HG02938 (cell line): Measurements from ENCODE around the gene FALEC.

Source experiments
- ATAC-seq: cut with Tn5 transposase; IDR thresholded peaks from one replicate; pipeline ENCODE4 v1.9.1; 2021; ENCODE audit warnings: mild to moderate bottlenecking, moderate library complexity; ENCODE audit not compliant: unreplicated experiment

The FALEC gene

DNA sequence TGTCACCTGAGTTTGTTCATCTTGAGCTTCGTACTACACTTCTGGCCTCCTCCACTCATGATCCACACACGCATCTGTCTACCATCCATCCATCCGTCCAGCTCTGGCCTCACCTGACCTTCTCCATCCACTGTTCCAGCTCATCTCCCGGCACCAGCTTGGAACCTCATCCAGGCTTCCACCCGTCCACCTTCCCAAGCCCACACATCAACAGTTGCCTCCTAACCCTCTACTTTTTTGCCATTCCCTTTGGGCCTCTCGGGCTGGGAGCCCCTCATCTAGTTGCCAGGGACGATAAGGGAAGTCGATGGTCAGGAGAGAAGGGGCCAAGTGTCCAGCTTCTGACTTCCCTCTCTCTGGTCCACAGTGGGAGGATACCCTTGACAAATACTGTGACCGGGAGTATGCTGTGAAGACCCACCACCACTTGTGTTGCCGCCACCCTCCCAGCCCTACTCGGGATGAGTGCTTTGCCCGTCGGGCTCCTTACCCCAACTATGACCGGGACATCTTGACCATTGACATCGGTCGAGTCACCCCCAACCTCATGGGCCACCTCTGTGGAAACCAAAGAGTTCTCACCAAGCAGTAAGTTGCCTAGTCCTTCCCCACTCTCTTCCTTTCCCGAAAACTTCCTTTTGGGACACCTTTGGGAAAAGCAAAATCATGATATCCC is 3.4 kb upstream of the FALEC start:
- no peak for ATAC-seq

DNA sequence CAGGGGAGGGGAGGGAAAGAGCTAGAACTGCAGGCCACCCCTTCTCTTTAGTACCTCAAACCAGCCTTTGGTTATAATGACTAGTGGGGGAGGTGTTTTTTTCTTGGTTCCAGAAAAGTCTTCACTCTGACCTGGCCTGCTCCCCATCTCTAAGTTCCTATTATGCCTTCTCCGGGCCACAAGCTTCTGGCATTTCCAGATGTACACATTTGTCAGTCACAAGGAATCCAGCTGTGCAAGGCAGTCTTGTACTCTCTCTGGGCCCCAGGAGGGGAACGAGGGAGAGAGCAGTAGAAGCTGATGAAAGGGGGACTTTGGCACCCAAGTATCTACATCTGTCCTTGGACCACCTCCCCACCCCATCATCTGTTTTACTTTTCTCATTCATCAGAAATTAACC is 2.7 kb upstream of the FALEC start:
- ATAC-seq, result no peak

DNA sequence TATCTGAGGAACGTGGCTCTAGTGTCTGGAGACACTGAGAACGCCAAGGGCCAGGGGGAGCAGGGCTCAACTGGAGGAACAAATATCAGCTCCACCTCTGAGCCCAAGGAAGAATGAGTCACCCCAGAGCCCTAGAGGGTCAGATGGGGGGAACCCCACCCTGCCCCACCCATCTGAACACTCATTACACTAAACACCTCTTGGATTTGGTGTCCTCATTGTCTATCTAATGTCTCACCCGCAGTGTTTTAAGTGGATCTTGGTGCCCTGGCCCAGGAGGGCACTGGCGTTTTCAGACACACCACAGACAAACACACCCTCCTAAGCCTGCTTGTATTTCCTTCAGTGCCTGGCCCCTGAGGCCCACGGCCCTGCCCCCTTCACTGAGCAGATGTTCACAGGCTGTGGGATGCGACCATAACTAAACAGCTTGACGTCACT is 2.2 kb upstream of the FALEC start:
- no peak for ATAC-seq

DNA sequence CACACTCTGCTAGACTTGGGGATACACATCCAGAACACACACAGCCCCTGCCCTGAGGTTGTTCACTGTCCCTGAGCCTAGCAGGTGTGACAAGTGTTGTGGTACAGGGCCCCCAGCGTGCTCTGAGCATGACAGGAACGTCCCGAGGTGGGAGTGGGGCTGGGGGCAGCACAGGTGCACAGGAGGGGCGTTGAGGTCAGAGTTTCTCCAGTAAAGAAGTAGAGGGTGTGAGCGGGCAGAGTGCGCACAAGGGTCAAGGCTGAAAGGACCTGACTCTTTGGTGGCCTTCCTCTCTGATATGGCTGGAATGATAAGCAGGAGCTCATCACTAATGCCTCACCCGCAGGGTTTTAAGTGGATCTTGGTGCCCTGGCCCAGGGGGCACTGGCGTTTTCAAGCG is 1.3 kb upstream of the FALEC start:
- no peak for ATAC-seq

DNA sequence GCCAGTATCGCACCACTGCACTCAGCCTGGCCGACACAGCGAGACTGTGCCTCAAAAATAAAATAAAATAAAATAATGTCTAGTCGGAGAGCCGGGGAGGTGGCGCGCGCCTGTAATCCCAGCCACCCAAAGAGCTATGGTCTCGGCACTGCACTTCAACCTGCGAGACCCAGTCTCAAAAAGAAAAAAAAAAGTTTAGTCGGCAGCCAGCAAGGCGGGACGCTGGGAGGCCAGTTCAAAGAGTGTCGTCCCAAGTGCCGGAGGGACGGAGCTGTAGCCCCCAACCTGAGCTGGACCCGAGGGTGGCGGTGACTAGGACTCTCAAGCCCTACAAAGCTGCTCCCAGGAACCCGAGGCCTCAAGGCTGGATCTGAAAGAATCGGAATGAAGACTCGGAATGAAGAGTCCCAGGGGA is 632 bp upstream of the FALEC start:
- ATAC-seq, result no peak

DNA sequence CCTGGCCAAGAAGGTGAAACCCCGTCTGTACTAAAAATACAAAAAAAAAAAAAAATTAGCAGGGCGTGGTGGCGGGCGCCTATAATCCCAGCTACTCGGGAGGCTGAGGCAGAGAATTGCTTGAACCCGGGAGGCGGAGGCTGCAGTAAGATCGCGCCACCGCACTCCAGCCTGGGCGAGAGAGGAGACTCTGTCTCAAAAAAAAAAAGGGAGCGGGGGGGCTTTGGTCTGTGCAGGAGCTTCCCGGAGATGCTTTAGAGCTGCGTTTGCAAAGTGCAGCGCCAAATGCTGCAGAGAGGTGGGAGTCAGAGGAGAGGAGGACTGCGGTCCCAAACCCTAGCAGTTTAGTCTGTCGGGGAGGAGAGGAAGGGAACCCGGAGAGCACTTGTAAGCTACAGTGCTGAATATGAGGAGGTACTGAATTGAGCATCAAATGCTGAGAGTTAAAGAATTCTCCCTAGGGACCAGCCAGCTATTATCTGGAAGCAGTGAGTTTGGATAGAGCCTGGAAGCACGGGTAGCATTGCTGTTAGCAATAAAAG is 569 bp downstream of the FALEC start:
- ATAC-seq, result peak; percentile 12

DNA sequence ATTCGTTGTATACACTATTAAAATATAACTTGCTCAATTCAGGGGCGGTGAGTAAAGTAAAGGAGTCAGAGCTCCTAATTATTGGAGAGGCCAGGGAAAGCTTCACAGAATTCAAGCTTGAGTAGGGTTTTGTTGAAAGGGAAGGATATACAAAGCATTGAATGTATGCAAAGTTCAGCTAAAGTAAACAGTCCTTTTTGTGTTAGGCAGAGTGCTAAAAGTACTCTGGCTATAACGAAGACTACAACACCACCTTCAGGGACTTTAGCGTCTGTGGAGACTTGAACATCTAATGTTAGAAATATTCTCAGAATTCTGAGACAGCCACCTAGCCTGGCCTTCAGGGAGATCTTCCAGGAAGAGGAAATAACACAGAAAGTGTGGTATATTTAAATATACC is 1.1 kb downstream of the FALEC start:
- no peak for ATAC-seq

DNA sequence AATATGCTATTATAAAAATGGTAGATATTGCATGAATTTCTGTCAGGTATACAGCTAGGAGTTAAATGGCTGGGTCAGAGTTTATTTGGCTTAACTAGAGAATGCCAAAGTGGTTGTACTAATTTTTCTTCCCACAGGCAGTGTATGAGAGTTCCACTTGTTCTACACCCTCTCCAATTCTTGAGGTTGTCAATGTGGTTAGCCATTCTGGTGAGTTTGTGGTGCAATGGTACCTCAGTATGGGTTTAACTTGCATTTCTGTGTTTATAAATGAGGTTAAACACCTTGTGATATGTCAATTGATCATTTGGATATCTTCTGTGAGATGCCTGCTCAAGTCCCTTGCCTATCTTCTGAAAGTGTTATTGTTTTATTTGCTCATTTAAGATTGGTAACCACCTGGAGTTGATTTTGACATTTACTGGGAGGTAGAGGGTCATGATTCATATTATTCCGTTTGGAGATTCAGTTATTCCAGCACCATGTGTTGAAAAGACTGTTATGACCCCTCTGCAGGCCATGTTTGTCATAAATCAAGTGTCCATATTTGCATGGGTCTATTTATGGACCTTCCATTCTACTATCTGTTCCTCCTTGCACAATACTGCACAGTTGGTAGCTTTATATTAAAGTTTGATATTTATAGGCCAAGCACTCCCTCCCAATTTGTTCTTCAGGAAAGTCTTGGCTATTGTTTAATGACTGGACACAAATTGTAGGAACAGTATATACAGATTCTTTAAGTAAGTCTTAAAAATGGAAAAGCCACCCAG is 5.8 kb downstream of the FALEC start:
- no peak for ATAC-seq

DNA sequence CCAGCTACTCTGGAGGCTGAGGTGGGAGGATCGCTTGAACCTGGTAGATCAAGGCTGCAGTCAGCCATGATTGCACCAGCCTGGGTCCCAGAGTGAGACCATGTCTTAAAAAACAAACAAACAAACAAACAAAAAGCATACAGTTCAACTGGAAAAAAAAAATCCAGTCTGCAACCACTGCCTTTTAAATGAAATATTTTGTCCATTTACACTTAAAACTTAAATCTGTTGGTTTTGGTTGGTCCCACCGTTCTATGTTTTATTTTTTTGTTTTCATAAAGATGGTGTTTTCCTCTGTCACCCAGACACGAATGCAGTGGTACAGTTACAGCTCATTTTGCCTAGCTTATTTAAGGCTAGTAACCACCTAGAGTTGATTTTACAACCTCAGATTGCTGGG is 9.8 kb downstream of the FALEC start:
- no peak for ATAC-seq

DNA sequence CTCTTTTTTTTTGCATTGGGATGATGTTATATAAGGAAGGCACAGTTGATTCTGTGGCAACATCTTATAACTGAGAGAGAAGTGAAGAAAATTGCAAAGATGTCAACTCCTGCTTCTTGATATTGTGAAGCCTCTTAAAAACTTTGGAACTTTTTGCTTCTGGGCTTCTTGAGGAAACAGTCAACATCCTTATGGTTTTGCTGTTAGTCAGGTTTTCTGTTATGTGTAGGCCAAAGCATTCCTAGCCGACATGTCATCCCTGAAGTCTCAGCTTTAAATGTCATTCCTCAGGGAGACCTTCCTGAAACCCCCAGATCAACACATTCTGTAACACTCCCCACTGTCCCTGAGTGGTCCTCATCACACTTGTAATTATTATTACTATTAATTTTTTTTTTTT is 12.6 kb downstream of the FALEC start:
- no peak for ATAC-seq

DNA sequence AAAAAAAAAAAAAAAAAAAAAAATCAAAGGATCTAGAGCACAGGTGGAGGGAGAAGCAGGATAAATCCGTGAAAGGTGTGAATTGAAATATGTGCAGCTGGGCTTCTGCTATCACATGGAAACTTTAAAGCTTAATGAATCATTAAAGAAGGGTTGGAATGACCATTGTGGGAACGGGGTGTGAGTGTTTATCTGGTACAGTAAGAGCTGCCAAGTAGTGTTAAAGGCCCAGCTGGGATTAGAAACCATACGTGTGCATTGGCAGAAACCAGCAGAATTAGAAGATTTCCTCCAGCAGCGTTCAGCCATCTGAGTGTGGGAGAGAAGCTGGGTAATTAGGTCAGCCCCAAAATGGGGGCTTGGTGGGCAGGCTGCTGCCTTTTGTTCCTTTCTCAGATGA is 13.5 kb downstream of the FALEC start:
- ATAC-seq, result no peak

DNA sequence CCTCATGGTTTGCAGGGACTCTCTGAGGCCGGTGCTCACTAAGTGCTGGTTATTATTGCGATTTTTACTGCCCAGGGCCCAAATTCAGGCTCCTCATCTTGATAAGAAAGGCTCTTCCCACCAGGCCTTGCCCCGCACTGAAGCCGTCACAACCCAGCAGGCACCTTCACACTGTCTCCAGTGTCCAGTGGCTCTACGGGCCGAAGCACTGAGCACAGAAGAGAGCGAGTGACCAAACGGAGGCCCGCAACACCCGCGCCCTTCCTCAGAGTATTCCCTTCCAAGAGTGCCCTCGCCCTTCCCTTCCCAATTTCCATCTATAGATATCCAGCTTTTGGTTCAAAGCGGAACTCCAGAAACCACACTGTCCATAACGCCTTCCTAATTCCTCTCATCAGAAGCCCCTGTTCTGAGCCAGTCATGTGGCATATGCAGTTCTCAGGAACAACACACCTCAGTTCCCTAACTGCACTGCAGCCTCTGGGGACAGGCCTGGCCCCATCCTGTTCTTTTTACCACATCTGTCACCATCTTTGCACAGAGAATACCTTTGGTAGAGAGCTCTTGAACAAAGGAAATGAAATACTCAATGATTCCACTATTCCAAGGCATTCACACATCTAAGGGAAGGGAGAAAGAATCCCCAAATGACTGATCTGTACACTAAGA is 15.1 kb downstream of the FALEC start:
- ATAC-seq, result no peak

DNA sequence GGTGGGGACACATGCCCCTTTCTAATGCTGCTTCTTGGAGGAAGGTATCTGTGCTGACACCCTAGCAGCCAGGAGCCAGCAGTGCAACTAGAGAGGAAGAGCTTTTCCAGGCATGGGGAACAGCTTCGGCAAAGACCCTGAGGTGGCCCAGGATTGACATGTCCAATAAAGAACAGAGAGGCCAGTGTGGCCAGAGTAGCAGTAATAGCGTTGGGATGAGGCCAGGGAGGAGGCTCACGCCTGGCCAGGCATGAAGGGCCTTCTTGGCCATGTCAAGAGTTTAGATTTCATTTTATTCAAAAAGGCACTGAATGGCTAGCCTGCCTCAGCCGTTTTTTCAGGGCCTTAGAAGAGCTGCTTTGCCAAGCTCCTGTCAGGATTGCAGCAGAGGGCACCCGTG is 17.3 kb downstream of the FALEC start:
- ATAC-seq, result no peak

DNA sequence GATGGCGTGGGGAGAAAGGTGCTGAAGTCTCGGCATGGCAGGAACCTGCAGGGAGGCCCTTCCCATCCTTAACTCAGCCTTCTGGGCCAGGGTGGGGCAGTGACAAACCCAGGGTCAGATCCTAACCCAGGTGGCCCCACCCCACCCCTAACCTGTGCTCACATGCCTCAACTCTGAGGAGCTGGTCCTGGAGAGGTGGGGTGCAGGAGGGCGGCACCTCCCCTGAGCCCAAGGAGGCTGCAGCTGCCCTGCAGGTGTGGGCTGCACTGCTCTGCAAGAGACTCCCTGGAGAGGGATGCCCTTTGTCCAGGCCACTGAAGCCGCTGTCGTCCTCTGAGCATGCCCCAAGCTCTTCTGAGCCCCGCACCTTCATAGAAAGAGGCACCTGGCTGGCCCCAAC is 18.4 kb downstream of the FALEC start:
- no peak for ATAC-seq

DNA sequence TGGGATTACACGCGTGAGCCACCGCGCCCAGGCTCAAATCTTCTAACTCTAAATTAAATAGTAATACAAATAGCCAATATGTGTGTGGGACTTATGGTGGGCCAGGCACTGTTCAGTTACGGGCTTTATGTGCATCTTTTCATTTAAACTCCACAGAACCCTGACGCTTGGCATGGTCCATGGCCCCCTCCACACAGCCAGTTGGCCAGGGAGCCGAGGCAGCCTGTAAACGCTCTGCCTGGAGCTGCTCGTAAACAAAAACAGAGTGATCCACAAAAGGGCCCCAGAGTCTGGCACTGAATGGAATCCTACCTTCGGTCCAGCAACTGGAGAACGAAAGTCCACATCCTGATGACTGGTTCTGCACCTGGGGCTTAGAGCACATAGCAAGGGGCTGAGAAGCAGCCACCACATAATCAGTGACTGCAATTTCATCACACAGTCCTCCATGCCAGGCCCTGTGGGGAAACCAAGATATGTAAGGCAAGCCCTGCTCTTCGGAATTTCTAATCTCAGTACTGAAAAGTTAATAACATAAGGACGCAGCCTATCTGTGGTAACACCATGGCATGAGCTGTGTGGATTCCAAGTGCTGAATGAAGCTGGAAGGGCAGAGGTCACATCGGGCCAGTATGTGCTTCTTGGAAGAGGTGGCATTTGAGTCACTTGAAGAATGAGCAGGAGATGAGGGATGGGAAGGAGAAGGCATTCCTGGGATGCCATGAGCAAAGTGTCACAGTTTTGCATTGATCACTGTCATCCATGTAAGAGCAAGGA is 20.1 kb downstream of the FALEC start:
- ATAC-seq, result no peak

DNA sequence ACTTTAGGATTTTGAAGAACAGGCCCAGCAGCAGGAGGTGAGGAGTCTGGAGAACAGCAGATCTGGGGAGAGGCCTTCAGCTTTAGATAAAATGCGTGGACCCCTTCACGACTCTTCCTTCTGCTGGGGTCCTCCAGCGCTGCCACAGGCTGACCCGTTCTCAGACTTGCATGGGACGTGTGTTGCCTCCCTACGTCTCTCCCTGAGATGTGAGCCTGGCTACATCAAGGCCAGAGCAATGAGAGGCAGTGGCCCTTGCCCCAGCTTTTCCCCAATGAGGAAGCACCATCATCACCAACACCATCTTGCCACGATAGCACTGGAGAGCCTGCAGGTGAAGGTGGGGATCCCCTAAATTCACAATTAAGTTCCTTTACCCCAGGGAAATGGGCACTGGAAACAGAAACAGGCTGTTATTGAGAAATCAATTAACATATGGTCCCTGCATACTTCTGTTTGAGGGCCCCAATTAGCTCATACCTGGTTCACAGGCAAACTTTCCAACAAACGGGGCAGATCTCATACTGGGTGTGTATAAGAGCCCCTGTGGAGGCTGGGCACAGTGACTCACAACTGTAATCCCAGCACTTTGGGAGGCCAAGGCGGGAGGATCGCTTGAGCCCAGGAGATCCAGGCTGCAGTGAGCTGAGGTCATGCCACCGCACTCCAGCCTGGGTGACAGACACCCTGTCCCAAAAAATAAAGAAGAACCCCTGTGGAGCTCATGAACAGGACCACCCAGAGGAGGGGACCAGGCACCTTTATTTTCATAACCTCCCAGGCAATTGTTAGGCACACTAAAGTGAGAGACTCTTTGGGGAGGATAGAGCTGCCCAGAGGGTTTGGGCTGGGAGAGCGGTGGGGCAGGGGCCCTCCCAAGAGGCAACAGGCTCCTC is 21.5 kb downstream of the FALEC start:
- ATAC-seq, result no peak

DNA sequence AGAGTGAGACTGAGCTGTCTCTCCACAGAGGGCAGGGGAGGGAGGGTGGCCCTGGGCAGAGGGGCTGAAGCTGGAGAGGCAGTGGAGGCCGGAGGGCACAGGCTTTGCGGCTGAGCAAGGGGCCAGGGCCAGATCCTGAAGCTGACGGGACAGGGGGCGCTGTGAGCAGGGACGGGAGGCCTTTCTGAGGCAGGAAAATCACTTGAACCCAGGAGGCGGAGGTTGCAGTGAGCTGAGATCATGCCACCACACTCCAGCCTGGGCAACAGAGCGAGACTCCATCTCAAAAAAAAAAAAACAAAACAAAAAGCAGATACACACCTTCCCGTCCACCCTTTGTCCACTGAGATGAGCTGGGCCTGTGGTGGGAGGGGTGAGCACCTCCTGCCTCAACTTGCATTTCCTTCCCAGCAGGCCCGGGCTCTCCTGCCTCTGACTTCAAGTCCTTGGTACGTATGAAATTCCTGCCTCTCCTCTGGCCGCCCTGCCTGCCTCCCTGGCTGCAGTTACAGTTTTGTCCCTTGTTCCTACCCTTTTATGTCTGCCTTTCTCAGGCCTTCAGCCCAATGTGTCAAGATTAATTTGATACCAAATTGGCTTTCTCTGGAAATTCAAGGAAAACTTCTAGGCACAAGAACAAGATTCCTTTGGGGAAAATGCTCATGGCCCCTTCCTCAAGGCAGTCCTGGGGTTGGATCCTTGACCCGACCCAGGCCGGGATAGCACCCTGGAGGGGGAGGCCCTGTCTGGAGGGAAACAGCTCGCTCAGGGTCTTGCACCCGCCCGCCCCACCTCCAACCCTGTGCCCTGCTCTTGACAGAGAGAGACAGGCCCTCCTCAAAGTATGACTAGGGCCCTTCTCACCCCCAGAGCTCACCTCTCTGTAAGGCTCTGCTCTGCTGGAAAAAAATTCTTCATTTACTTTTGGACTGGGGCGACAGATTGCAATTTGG is 22.5 kb downstream of the FALEC start:
- no peak for ATAC-seq

DNA sequence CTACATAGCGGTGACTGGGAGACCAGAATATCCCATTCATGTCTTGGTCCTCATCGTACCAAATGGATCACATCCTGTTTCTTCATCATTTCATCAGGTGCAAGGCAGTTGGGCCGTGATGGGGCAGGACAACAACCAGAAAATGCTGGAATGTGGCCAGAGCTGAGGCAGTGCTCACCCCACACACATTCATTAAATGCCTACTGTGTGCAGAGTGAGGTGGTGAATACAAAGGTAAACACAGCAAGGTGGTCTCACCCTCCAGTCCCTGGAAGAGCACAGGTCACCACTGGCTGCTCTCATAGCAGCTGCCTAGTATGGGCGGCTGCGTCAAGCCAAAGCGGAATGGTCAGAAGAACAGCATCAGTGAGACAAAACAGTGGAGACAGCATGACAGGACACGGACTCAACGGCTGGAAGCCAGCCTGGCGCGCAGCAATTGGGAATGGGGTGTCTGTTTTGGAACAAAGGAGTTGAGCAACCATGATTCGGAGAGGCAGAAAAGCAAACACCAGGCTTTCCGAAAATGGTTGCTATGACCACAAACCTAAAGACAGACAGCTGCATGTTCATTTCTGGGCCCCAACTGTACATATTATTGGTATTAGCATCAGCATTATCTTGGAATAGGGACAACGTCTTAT is 28.1 kb downstream of the FALEC start:
- ATAC-seq, result no peak
